AG04449 (cell line): ENCODE results near the gene SBF2.

ENCODE experiments used
- CTCF ChIA-PET: fragments of 350-600 bp; formaldehyde crosslinking; extraction: SDS; loops from one replicate; lab custom pipeline; 2021; ENCODE audit warnings: antibody characterized with exemption; lab: Yijun Ruan, JAX
- POLR2A ChIA-PET: fragments of 400-600, 350-600 bp; formaldehyde crosslinking; extraction: SDS; loops from one replicate; lab custom pipeline; 2020; ENCODE audit warnings: antibody characterized with exemption, inconsistent platforms; lab: Yijun Ruan, JAX
- DNase-seq: peaks from one replicate; pipeline ENCODE4 v3.0.0-alpha.2; 2010; ENCODE audit warnings: low read depth, low spot score
- H3K4me3 ChIP-seq: 2 replicates; pipeline ENCODE4 v1.5.1; 2011; ENCODE audit warnings: low read depth, mild to moderate bottlenecking, control low read depth, low read length
- TF ChIP-seq, protein P1 (sequence below): IDR thresholded peaks from one replicate; pipeline ENCODE4 v1.5.1; 2011; ENCODE audit warnings: mild to moderate bottlenecking, moderate library complexity, low read length, control low read depth, inconsistent platforms; ENCODE audit not compliant: insufficient read depth; ENCODE audit errors: missing control alignments

Gene SBF2

GRCh38 chr11:9803685-9804418, 490.2 kb downstream of the SBF2 start:
- ChIA-PET CTCF (interaction anchor here (0.8 to 1.5 kb wide), 5 partner anchors 11 to 191 kb away, joined by 3 to 5 read pairs (median 3); no protein-coding TSS in a partner anchor), POLR2A (interaction anchor here (0.6 to 4.0 kb wide), 3 partner anchors 12 to 44 kb away, joined by 3 to 21 read pairs (median 4); no protein-coding TSS in a partner anchor)
- TF ChIP-seq, protein P1, sequence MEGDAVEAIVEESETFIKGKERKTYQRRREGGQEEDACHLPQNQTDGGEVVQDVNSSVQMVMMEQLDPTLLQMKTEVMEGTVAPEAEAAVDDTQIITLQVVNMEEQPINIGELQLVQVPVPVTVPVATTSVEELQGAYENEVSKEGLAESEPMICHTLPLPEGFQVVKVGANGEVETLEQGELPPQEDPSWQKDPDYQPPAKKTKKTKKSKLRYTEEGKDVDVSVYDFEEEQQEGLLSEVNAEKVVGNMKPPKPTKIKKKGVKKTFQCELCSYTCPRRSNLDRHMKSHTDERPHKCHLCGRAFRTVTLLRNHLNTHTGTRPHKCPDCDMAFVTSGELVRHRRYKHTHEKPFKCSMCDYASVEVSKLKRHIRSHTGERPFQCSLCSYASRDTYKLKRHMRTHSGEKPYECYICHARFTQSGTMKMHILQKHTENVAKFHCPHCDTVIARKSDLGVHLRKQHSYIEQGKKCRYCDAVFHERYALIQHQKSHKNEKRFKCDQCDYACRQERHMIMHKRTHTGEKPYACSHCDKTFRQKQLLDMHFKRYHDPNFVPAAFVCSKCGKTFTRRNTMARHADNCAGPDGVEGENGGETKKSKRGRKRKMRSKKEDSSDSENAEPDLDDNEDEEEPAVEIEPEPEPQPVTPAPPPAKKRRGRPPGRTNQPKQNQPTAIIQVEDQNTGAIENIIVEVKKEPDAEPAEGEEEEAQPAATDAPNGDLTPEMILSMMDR, result no peak
- H3K4me3 ChIP-seq, result no peak overlapping the region
- no peak for DNase-seq

DNA sequence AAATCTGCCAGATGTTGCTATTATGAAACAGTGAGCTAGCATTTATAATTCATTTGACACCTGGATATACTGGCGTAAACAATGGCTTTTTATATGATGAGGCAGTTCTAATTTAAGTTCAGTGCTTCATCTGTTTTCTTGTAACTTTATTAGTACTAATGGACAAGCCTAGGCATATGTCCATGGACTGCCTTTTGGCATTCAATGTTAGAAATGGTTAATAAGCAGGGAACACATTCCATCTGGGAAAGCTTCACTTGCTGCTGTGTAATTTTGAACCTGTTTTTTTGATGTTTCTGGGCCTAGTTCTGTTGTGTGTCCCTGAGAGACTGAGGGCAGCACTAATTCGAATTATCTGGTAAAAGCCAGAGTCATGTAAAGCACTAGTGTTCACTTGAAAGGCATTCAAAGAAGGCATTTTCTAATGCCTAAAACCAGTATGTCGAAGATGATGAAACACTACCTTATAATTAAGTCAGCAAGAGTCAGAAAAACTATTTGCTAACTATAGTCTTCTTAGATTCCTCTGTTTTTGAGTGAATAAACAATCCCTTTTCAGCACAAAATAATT, 491.6 kb downstream of the SBF2 start:
- ChIA-PET POLR2A (interaction anchor here (1.2 to 4.0 kb wide), 4 partner anchors 14 to 502 kb away, joined by 4 to 21 read pairs (median 10); partner anchors contain the start of gene ADM), CTCF (interaction anchor here (0.9 to 1.5 kb wide), 3 partner anchors 15 to 170 kb away, joined by 3 to 4 read pairs (median 3); no protein-coding TSS in a partner anchor)
- H3K4me3 ChIP-seq, result no peak overlapping the region
- TF ChIP-seq, protein P1, result no peak
- peak; percentile 93 for DNase-seq

DNA sequence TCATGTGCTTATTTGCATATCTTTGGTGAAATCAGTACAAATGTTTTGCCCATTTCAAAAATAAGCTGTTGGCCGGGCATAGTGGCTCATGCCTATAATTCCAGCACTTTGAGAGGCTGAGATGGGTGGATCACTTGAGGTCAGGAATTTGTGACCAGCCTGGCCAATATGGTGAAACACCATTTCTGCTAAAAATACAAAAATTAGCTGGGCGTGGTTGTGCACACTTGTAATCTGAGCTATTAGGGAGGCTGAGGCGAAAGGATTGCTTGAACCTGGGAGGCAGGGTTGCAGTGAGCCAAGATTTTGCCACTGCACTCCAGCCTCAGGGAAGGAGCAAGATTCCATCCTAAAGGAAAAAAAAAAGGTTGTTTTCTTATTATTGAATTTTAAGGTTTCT, 494.1 kb downstream of the SBF2 start:
- TF ChIP-seq, protein P1, result no peak
- ChIA-PET POLR2A (interaction anchor here (0.6 to 2.6 kb wide), 4 partner anchors 12 to 763 kb away, joined by 3 to 10 read pairs (median 5); no protein-coding TSS in a partner anchor), CTCF (no interaction called here)
- no peak for DNase-seq
- H3K4me3 ChIP-seq, result no peak overlapping the region

GRCh38 chr11:9797300-9797699, 496.7 kb downstream of the SBF2 start:
- POLR2A ChIA-PET, result interaction anchor here (0.7 to 1.3 kb wide), 3 partner anchors 9 to 221 kb away, joined by 3 to 4 read pairs (median 3); no protein-coding TSS in a partner anchor
- no peak overlapping the region for H3K4me3 ChIP-seq
- TF ChIP-seq, protein P1, result no peak
- DNase-seq, result no peak
- CTCF ChIA-PET, result interaction anchor here (1.0 to 1.8 kb wide), 3 partner anchors 10 to 65 kb away, joined by 3 to 7 read pairs (median 3); no protein-coding TSS in a partner anchor

DNA sequence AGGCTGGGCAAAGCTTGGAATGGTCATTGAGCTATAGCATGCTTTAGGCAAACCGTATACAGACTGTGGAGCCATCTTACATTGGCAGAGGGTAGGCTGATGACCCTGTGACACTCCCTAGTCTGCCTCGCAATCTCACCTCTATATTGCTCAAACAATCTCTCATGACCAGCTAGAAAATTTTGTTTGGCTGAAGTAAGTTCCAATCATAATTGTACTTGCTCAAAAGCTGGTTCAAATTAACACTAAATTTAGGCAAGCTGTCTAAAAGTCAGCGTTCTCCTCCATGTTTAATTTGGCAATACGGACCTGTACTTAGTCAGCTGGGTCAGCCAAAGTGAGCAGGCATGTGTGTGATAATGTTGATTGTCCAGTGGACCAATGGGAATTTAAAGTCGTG, 497.2 kb downstream of the SBF2 start:
- POLR2A ChIA-PET, result interaction anchor here (0.7 to 1.3 kb wide), 3 partner anchors 9 to 220 kb away, joined by 3 to 4 read pairs (median 3); no protein-coding TSS in a partner anchor
- DNase-seq, result no peak
- TF ChIP-seq, protein P1, result no peak
- CTCF ChIA-PET, result interaction anchor here (1.0 to 1.8 kb wide), 3 partner anchors 9 to 65 kb away, joined by 3 to 7 read pairs (median 3); no protein-coding TSS in a partner anchor
- no peak overlapping the region for H3K4me3 ChIP-seq
